MG63 (cell line): ENCODE data around the gene PER2. TPM values are rescaled to one million over a fixed set of nuclear protein-coding genes. Genes with fewer than 3 reads are reported as not detected.
A peak's percentile ranks its signal among the peaks of the same experiment; 100 is the strongest.

Source experiments
- DNase-seq: peaks from one replicate; pipeline ENCODE4 v3.0.0-alpha.2; 2020
- H3K27me3 ChIP-seq: fragments of 250-450 bp; sonication (Bioruptor Pico); 2 replicates; pipeline ENCODE4 v1.5.1; 2020; ENCODE audit warnings: mild to moderate bottlenecking, moderate library complexity
- H3K36me3 ChIP-seq: fragments of 250-450 bp; sonication (Bioruptor Pico); 2 replicates; pipeline ENCODE4 v1.5.1; 2020; ENCODE audit warnings: mild to moderate bottlenecking, moderate library complexity
- H3K4me3 ChIP-seq: fragments of 250-450 bp; sonication (Bioruptor Pico); 2 replicates; pipeline ENCODE4 v1.5.1; 2020; ENCODE audit warnings: mild to moderate bottlenecking, moderate library complexity
- H3K9me3 ChIP-seq: fragments of 250-450 bp; sonication (Bioruptor Pico); 2 replicates; pipeline ENCODE4 v1.5.1; 2020; ENCODE audit warnings: mild to moderate bottlenecking, moderate library complexity
- total RNA-seq: library from RNA; depleted of rRNA; stranded (reverse); fragments of >200 nt; shearing (Covaris generic); gene quantifications from 2 replicates; pipeline ENCODE4 v1.2.3, GENCODE V29; 2014; ENCODE audit warnings: low replicate concordance; rRNA removed

Gene PER2
- total RNA-seq, 1 experiment from 2014 or later: 0.72 TPM

DNA sequence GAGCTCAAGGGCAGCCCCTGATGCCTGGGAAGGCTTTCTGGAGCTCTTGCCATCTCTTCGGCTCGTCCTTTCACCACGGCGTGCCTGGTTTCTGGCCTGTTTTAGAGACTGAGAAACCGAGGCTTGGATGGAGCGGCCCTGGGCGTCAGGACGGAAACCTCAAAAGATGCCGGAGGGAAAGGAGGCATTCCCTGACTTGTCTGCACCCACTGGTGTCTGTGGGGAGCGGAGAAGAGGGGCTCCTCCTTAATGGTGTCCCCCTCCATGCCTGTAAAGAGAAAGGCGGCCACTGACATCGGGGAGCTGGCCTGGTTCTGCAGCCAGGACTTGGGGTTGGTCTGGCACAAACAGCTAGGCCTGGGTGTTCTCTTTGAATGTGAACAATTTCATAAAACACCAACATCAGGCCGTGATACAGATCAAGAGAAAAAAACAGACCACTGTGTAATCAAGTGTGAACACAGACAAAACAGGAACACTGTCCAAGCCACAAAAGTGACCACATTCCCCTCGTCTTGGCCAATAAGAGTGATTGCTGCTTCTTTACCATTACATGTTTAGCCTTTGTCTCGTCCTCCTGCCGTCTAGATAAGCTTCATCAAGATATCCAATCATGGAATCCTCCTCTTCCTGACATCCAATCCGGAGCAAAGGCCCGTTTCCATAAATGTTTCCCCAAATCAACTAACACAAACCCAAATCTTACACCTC is 84.3 kb downstream of the PER2 start:
- Histone ChIP-seq H3K4me3 (peak overlapping the region; percentile 61), H3K9me3 (no peaks in the 10 kb centered on the region), H3K27me3 (no peaks in the 10 kb centered on the region), H3K36me3 (peaks cover 13% of the 10 kb centered on the region)
- no peak for DNase-seq

DNA sequence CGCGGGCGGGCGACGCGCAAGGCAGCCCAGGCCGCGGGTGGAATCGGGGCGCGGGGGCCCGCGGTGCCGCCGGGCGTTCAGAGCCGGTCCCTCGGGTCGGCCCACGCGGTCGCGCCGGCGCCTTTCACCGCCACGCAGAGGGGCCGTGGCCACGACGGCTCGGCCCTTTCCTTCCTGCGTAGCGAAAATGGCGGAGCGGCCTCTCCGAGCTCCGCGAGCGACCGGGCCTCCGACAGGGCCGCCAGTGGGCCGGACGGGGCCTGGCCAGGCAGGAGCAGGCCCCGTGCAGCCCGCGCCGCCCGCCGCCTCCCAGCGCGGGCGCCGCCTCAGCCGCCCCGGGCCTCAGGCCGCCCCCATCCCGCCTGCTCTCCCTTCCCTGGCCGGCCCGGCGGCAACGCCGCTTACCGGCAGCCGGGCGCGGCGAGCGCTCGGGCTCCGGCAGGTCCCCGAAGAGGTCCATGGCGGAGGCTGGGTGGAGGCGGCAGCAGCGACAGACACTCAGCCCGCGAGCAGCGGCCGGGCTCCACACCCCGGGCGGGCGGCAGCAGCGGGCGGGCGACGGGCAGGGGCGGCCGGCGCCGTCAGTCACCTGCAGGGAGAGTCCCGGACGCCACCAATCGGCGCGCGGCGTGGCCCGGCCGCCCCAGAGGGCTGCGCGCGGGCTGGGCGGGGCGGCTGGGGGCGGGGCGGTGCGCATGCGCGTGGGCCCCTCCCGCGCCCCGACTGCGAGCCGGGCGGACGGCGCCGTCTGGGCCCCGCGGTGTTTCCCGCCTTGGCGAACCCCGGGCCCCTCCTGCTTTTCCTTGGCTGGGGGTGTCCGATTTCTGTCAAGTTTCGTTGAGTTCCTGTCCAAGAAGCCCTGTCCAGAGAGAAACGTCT is 85.1 kb downstream of the PER2 start, which contains the start of gene ILKAP:
Gene ILKAP, minus strand, starts transcription at position 602 of the 879 bp plus-strand sequence. Its CDS starts 142 bp downstream, at position 460.
- Histone ChIP-seq H3K4me3 (peak within 1 kb of the TSS; percentile 61), H3K9me3 (no peaks in the 10 kb centered on the region), H3K27me3 (no peaks in the 10 kb centered on the region), H3K36me3 (peaks cover 13% of the 10 kb centered on the region)
- DNase-seq: peak; percentile 87

DNA sequence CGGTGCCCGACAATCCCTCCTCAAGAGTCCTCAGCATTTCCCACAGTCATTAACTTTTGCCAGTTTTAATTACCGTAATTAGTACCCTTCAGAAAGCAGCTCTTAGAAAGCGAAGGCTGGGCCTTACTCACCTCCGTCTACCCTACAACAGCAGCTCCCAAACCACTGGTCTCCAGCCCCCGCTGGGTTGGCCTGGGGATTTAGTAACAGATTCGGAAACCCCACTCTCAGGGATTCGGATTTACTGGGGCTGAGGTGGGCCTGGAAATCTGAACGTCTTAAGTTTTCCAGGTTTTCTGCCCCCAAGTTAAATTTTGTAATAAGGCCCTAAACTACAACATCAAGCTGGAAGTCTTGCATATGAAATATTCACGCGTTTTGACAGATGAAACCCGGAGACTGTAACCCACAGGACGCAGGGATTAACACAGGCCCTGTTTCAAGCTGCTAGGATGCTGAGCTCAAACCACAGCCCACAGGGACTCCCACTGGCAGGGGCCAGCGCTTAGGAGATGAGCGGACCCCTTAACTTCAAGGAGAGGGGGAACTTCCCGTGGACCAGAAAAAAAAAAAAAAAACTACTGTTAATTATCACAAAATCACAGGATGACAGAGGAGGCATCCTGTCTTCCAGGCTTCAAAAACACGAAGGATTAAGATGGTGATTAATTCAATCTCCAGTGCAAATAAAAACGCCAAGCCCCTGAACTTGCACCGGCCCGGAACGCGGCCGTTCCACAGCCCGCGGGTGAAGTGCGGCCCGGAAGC is 85.9 kb downstream of the PER2 start:
- peak; percentile 19 for DNase-seq
- Histone ChIP-seq H3K9me3 (no peaks in the 10 kb centered on the region), H3K36me3 (peaks cover 13% of the 10 kb centered on the region), H3K4me3 (peak overlapping the region; percentile 61), H3K27me3 (no peaks in the 10 kb centered on the region)

Other genes with a start within 250 kb of the PER2 start
- gene SCLY, start 227.6 kb downstream of the PER2 start, total RNA-seq: 19.0 and 94.7 TPM in 2 replicates
- gene ESPNL, start 188.3 kb downstream of the PER2 start, total RNA-seq: 0.03 TPM in 1 of 2 replicates, not detected in the other
- gene KLHL30, start 149.9 kb downstream of the PER2 start, total RNA-seq: not detected in 2 replicates
- 11.1 and 24.6 TPM in 2 replicates for gene ERFE, start 129.6 kb downstream of the PER2 start, total RNA-seq
- gene ILKAP, start 84.9 kb downstream of the PER2 start, total RNA-seq: 59.6 and 69.4 TPM in 2 replicates
- gene HES6, start 48.6 kb downstream of the PER2 start, total RNA-seq: 23.5 and 30.4 TPM in 2 replicates
- 3.3 and 3.8 TPM in 2 replicates for gene TRAF3IP1, start 31.9 kb upstream of the PER2 start, total RNA-seq
- gene ASB1, start 138.3 kb upstream of the PER2 start, total RNA-seq: 16.0 and 36.1 TPM in 2 replicates